ENCODE measurements around the gene ANKRD36B.
"Not testable (repeated sequence)": the region's sequence is repeated elsewhere in the genome, so short reads cannot be mapped to it uniquely, and the experiment has no call there.

DNA sequence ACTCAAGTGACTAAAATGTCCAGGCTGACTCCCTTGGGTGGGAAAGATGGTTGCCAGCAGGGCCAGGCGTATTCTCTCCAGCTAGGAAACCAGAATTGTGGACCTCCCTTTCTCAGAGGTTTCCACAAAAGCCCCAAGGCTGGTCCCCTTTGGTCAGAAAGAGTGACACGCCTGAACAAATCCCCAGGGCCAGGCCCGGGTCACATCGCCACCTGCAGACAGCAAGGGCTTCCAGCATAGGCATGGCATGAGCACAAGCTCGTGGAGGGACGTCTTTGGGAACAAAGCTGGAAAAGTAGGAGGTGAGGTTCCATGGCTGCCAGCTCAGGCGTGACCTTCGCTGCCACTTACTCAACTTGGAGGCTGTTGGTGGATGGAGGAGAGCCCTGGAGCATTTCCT lies 15.4 kb upstream of the ANKRD36B start:
- TF ChIP-seq, protein P1, sequence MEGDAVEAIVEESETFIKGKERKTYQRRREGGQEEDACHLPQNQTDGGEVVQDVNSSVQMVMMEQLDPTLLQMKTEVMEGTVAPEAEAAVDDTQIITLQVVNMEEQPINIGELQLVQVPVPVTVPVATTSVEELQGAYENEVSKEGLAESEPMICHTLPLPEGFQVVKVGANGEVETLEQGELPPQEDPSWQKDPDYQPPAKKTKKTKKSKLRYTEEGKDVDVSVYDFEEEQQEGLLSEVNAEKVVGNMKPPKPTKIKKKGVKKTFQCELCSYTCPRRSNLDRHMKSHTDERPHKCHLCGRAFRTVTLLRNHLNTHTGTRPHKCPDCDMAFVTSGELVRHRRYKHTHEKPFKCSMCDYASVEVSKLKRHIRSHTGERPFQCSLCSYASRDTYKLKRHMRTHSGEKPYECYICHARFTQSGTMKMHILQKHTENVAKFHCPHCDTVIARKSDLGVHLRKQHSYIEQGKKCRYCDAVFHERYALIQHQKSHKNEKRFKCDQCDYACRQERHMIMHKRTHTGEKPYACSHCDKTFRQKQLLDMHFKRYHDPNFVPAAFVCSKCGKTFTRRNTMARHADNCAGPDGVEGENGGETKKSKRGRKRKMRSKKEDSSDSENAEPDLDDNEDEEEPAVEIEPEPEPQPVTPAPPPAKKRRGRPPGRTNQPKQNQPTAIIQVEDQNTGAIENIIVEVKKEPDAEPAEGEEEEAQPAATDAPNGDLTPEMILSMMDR (IDR thresholded peaks at IDR 0.05) = not testable (repeated sequence)
- TF ChIP-seq POLR2AphosphoS5, POLR2A (IDR thresholded peaks at IDR 0.05): not testable (repeated sequence)

Data from breast epithelium (tissue), 3 donors.